Aorta (tissue), 5 donors: ENCODE results near the gene SPRED2. TPM values are rescaled to one million over a fixed set of nuclear protein-coding genes. Genes with fewer than 3 reads are reported as not detected.

Experiments
- ATAC-seq: fragments of 200-7000 bp; cut with Tn5 transposase; one replicate; pipeline ENCODE4 v1.9.1; 2022; ENCODE audit warnings: moderate library complexity; ENCODE audit not compliant: low FRiP score
- DNase-seq, 2 donors: peaks; one replicate each; pipeline ENCODE4 v3.0.0-alpha.2; 2020
- H3K27ac ChIP-seq, 2 donors: one replicate each; pipeline ENCODE4 v1.5.1; 2013; ENCODE audit warnings: low read length in 2 of 2, mild to moderate bottlenecking in 2 of 2, moderate library complexity in 2 of 2, control low read depth in 1 of 2, inconsistent platforms in 1 of 2, low read depth in 1 of 2
- H3K27me3 ChIP-seq, 2 donors: one replicate each; pipeline ENCODE4 v1.6.1; 2013; ENCODE audit warnings: control low read depth in 1 of 2, low read length in 1 of 2, mild to moderate bottlenecking in 1 of 2, moderate library complexity in 1 of 2; ENCODE audit not compliant: insufficient read depth in 2 of 2, control insufficient read depth in 1 of 2
- H3K36me3 ChIP-seq, 2 donors: one replicate each; pipeline ENCODE4 v1.6.1; 2013; ENCODE audit warnings: control low read depth in 1 of 2, low read length in 1 of 2, mild to moderate bottlenecking in 1 of 2; ENCODE audit not compliant: insufficient read depth in 2 of 2, control insufficient read depth in 1 of 2
- H3K4me1 ChIP-seq, 2 donors: one replicate each; pipeline ENCODE4 v1.6.1; 2013; ENCODE audit warnings: low read length in 2 of 2, control low read depth in 1 of 2, mild to moderate bottlenecking in 1 of 2, moderate library complexity in 1 of 2; ENCODE audit not compliant: insufficient read depth in 2 of 2, control insufficient read depth in 1 of 2
- H3K4me3 ChIP-seq, 2 donors: one replicate each; pipeline ENCODE4 v1.5.1; 2013; ENCODE audit warnings: low read length in 2 of 2, control low read depth in 1 of 2, mild to moderate bottlenecking in 1 of 2
- H3K9me3 ChIP-seq: one replicate; pipeline ENCODE4 v1.6.1; 2013; ENCODE audit warnings: mild to moderate bottlenecking, low read length; ENCODE audit not compliant: control insufficient read depth
- WGBS, 2 donors: extraction: QIAGEN DNeasy Blood & Tissue Kit; methylation state at CpG; one replicate each; pipeline ENCODE4 v1.1.7; 2013; 5-methylcytosine and 5-hydroxymethylcytosine counted together
- intact Hi-C, 2 donors: fragments of 100-400 bp; cut with DNase I; formaldehyde crosslinking; loops; one replicate each; pipeline versions ENCODE4 v1.14.2 to v1.15.0; 2022
- polyA plus RNA-seq, 2 donors: library from polyadenylated mRNA; stranded (reverse); fragments of 200-250 nt; gene quantifications; one replicate each; pipeline ENCODE4 v1.2.3, GENCODE V29; 2013
- total RNA-seq, 2 donors: library from RNA; stranded (reverse); fragmentation: NEBNext Ultra II Directional; extraction: Animal tissue kit (Norgen Biotek cat#: 25700); gene quantifications; one replicate each; pipeline ENCODE4 v1.2.1, GENCODE V29; 2021
- donor health status: healthy with polysubstance abuse.
- donor health status: Bipolar disorder and iron deficiency.
- donor health status: DM: no; HTN: no; CAD: no.
- donor health status: DM: no; HTN: no; CAD: no.
- donor health status: DM: yes; HTN: yes; CAD: no.

The SPRED2 gene
- total and polyA plus RNA-seq, 4 donors: 9.9 to 38.3 (median 28.1) TPM

- Histone ChIP-seq H3K9me3 (no peaks in the 10 kb centered on the region), H3K4me3 (no peak overlapping the region), H3K36me3 (no peaks in the 10 kb centered on the region), H3K4me1 (no peaks in the 10 kb centered on the region), H3K27me3 (no peaks in the 10 kb centered on the region), H3K27ac (no peak overlapping the region)
- WGBS, 2 donors: 43 to 45% methylated on average over 6 of the region's 6 CpGs
- no peak for DNase-seq
- intact Hi-C loops: no loop called here
- ATAC-seq: no peak
Measured at GRCh38 chr2:65294701-65295100, 137.7 kb downstream of the SPRED2 start.

GRCh38 chr2:65294136-65294535, 138.3 kb downstream of the SPRED2 start:
- H3K27ac ChIP-seq: no peak overlapping the region
- WGBS, 2 donors: 95% methylated on average over 6 of the region's 6 CpGs

GRCh38 chr2:65293376-65293775, 139.0 kb downstream of the SPRED2 start:
- DNase-seq (no peak), ATAC-seq (no peak)
- Histone ChIP-seq H3K27me3 (no peaks in the 10 kb centered on the region), H3K4me3 (no peak overlapping the region), H3K36me3 (no peaks in the 10 kb centered on the region), H3K9me3 (no peaks in the 10 kb centered on the region), H3K4me1 (no peaks in the 10 kb centered on the region), H3K27ac (no peak overlapping the region)
- WGBS, 2 donors: 97 to 100% methylated on average over 5 of the region's 5 CpGs
- intact Hi-C loops: no loop called here

More at GRCh38 chr2:65294136-65294535, 138.3 kb downstream of the SPRED2 start:
- Histone ChIP-seq H3K27me3 (no peaks in the 10 kb centered on the region), H3K4me1 (no peaks in the 10 kb centered on the region), H3K4me3 (no peak overlapping the region), H3K36me3 (no peaks in the 10 kb centered on the region), H3K9me3 (no peaks in the 10 kb centered on the region)
- DNase-seq (no peak), ATAC-seq (no peak)
- intact Hi-C loops: no loop called here

- no peak for DNase-seq
- no peaks in the 10 kb centered on the region for H3K27me3 ChIP-seq
- H3K27ac ChIP-seq: no peak overlapping the region
- WGBS, 2 donors: 61% methylated on average over 21 of the region's 21 CpGs
- H3K9me3 ChIP-seq: no peaks in the 10 kb centered on the region
- intact Hi-C loops: no loop called here
- ATAC-seq: no peak
- no peak overlapping the region for H3K4me3 ChIP-seq
- no peaks in the 10 kb centered on the region for H3K4me1 ChIP-seq
- no peaks in the 10 kb centered on the region for H3K36me3 ChIP-seq
Measured at GRCh38 chr2:65292461-65293011, 139.9 kb downstream of the SPRED2 start.

- Histone ChIP-seq H3K27ac (no peak overlapping the region), H3K4me3 (no peak overlapping the region), H3K27me3 (no peaks in the 10 kb centered on the region), H3K36me3 (no peaks in the 10 kb centered on the region), H3K9me3 (no peaks in the 10 kb centered on the region), H3K4me1 (no peaks in the 10 kb centered on the region)
- WGBS, 2 donors: 77 to 78% methylated on average over 3 of the region's 3 CpGs
- ATAC-seq (no peak), DNase-seq (no peak)
- intact Hi-C loops: no loop called here
Measured at GRCh38 chr2:65292106-65292400, 140.3 kb downstream of the SPRED2 start.

GRCh38 chr2:65291216-65292105, 140.9 kb downstream of the SPRED2 start:
- DNase-seq: no peak

GRCh38 chr2:65287364-65287763, 145.0 kb downstream of the SPRED2 start:
- ATAC-seq (no peak), DNase-seq (no peak)
- WGBS, 2 donors: 95 to 97% methylated on average over 4 of the region's 4 CpGs
- intact Hi-C loops: no loop called here
- no peaks in the 10 kb centered on the region for H3K36me3 ChIP-seq
- no peaks in the 10 kb centered on the region for H3K9me3 ChIP-seq
- no peak overlapping the region for H3K4me3 ChIP-seq
- H3K27ac ChIP-seq: no peak overlapping the region
- H3K4me1 ChIP-seq: no peaks in the 10 kb centered on the region
- H3K27me3 ChIP-seq: no peaks in the 10 kb centered on the region

More at GRCh38 chr2:65291216-65292105, 140.9 kb downstream of the SPRED2 start:
- H3K36me3 ChIP-seq: no peaks in the 10 kb centered on the region
- no peaks in the 10 kb centered on the region for H3K27me3 ChIP-seq
- no peak for ATAC-seq
- intact Hi-C loops: no loop called here
- no peak overlapping the region for H3K27ac ChIP-seq
- no peak overlapping the region for H3K4me3 ChIP-seq
- H3K4me1 ChIP-seq: no peaks in the 10 kb centered on the region
- WGBS, 2 donors: 97% methylated on average over 11 of the region's 11 CpGs
- H3K9me3 ChIP-seq: no peaks in the 10 kb centered on the region

- Histone ChIP-seq H3K4me1 (no peaks in the 10 kb centered on the region), H3K27me3 (no peaks in the 10 kb centered on the region), H3K9me3 (no peaks in the 10 kb centered on the region), H3K36me3 (no peaks in the 10 kb centered on the region), H3K27ac (no peak overlapping the region), H3K4me3 (no peak overlapping the region)
- DNase-seq (no peak), ATAC-seq (no peak)
- intact Hi-C loops: no loop called here
- 79 to 83% methylated on average over 3 of the region's 3 CpGs for WGBS, 2 donors
Measured at GRCh38 chr2:65282477-65283053, 149.8 kb downstream of the SPRED2 start.
